Measurements from ENCODE around the gene BABAM2.

DNA sequence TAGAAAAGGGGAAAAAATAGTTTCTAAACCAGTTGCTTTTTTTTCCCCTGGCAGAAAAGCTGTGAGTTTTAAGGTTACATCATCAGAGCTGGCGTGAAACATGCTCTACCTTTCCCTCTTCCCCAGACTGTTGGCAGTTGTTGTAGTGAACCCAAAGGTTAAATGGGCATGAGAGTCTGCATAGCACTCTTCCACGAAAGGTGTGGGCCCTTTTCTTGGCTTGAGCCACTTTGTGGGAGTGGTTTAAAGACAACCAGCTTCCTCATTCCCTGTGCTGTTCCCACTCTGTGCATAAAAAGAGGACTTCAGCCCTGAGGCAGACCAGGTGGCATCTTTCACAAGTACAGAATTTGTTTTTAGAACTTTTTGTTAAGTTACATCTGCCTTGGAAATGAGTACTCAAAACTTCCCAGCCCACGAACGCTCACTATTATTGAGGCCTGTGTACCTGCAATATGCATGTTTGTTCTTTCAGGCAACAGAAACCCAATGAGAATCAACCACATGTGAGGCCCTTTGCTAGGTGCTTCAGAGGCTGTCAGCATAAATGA lies 243.8 kb downstream of the BABAM2 start:
- TF ChIP-seq, protein P1, sequence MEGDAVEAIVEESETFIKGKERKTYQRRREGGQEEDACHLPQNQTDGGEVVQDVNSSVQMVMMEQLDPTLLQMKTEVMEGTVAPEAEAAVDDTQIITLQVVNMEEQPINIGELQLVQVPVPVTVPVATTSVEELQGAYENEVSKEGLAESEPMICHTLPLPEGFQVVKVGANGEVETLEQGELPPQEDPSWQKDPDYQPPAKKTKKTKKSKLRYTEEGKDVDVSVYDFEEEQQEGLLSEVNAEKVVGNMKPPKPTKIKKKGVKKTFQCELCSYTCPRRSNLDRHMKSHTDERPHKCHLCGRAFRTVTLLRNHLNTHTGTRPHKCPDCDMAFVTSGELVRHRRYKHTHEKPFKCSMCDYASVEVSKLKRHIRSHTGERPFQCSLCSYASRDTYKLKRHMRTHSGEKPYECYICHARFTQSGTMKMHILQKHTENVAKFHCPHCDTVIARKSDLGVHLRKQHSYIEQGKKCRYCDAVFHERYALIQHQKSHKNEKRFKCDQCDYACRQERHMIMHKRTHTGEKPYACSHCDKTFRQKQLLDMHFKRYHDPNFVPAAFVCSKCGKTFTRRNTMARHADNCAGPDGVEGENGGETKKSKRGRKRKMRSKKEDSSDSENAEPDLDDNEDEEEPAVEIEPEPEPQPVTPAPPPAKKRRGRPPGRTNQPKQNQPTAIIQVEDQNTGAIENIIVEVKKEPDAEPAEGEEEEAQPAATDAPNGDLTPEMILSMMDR (IDR thresholded peaks at IDR 0.05; ENCODE audit: borderline replicate concordance, extremely low read depth, low read length, poor library complexity, severe bottlenecking), result no peak
- no peak for TF ChIP-seq EZH2 (IDR thresholded peaks at IDR 0.05; ENCODE audit: borderline replicate concordance, low read depth, low read length, severe bottlenecking)

Data from DND-41 (cell line).